Mesenchymal stem cell (in vitro differentiated cells and primary cell): Measurements from ENCODE around the gene RPL37.

Experiments used
- DNase-seq: peaks from one replicate; pipeline ENCODE4 v3.0.0-alpha.2; 2013
- H2AFZ ChIP-seq: one replicate; pipeline ENCODE4 v1.6.1; 2013; ENCODE audit warnings: low read depth, mild to moderate bottlenecking, control low read depth, inconsistent platforms, low read length, moderate library complexity
- H2AK5ac ChIP-seq: 2 replicates; pipeline ENCODE4 v1.6.1; 2013; ENCODE audit warnings: low read length, moderate library complexity, mild to moderate bottlenecking, inconsistent platforms; ENCODE audit not compliant: severe bottlenecking
- H2BK120ac ChIP-seq: one replicate; pipeline ENCODE4 v1.6.1; 2013; ENCODE audit warnings: low read depth, mild to moderate bottlenecking, inconsistent platforms, low read length, moderate library complexity
- H2BK12ac ChIP-seq, 2 experiments: one replicate each; pipeline ENCODE4 v1.6.1; 2013; ENCODE audit warnings: inconsistent platforms in 2 of 2, low read length in 2 of 2, mild to moderate bottlenecking in 2 of 2, moderate library complexity in 2 of 2, control low read depth in 1 of 2
- H2BK15ac ChIP-seq: one replicate; pipeline ENCODE4 v1.6.1; 2013; ENCODE audit warnings: mild to moderate bottlenecking, low read depth, inconsistent platforms; ENCODE audit not compliant: poor library complexity, severe bottlenecking
- H2BK5ac ChIP-seq: 2 replicates; pipeline ENCODE4 v1.6.1; 2013; ENCODE audit warnings: low read depth, mild to moderate bottlenecking, low read length, control low read depth, inconsistent platforms; ENCODE audit not compliant: poor library complexity, severe bottlenecking
- H3K14ac ChIP-seq, 2 experiments: one replicate each; pipeline ENCODE4 v1.6.1; 2013; ENCODE audit warnings: inconsistent platforms in 2 of 2, low read length in 2 of 2, control low read depth in 1 of 2, mild to moderate bottlenecking in 1 of 2, moderate library complexity in 1 of 2
- H3K18ac ChIP-seq, 2 experiments: one replicate each; pipeline ENCODE4 v1.6.1; 2013; ENCODE audit warnings: inconsistent platforms in 2 of 2, low read length in 2 of 2, control low read depth in 1 of 2, low read depth in 1 of 2, mild to moderate bottlenecking in 1 of 2
- H3K23ac ChIP-seq, 2 experiments: one replicate each; pipeline ENCODE4 v1.6.1; 2013; ENCODE audit warnings: inconsistent platforms in 2 of 2, low read length in 2 of 2, mild to moderate bottlenecking in 2 of 2, moderate library complexity in 2 of 2, control low read depth in 1 of 2
- H3K27ac ChIP-seq: 2 replicates; pipeline ENCODE4 v1.5.1; 2013; ENCODE audit warnings: mild to moderate bottlenecking, moderate library complexity, low read length, control low read depth, inconsistent platforms; ENCODE audit not compliant: poor library complexity, severe bottlenecking
- H3K27me3 ChIP-seq, 2 experiments: 2 replicates each; pipeline versions ENCODE4 v1.6.1 to v1.7.0; 2013; ENCODE audit warnings: low read length in 2 of 2, mild to moderate bottlenecking in 2 of 2, moderate library complexity in 2 of 2, control low read depth in 1 of 2, inconsistent platforms in 1 of 2; ENCODE audit not compliant: control insufficient read depth in 1 of 2, insufficient read depth in 1 of 2
- H3K36me3 ChIP-seq, 2 experiments: 2 replicates each; pipeline versions ENCODE4 v1.6.1 to v1.7.0; 2013; ENCODE audit warnings: low read length in 2 of 2, control low read depth in 1 of 2, inconsistent platforms in 1 of 2, low read depth in 1 of 2, mild to moderate bottlenecking in 1 of 2; ENCODE audit not compliant: insufficient read depth in 2 of 2, control insufficient read depth in 1 of 2
- H3K4ac ChIP-seq, 2 experiments: one replicate each; pipeline ENCODE4 v1.6.1; 2013; ENCODE audit warnings: inconsistent platforms in 2 of 2, low read length in 2 of 2, mild to moderate bottlenecking in 2 of 2, moderate library complexity in 2 of 2, control low read depth in 1 of 2, low read depth in 1 of 2
- H3K4me1 ChIP-seq: 2 replicates; pipeline ENCODE4 v1.6.1; 2013; ENCODE audit warnings: low read depth, low read length, control low read depth; ENCODE audit not compliant: control insufficient read depth, insufficient read depth
- H3K4me2 ChIP-seq: 2 replicates; pipeline ENCODE4 v1.6.1; 2013; ENCODE audit warnings: low read length, mild to moderate bottlenecking, inconsistent platforms; ENCODE audit not compliant: poor library complexity, severe bottlenecking
- H3K4me3 ChIP-seq, 2 experiments: 2 replicates each; pipeline versions ENCODE4 v1.5.1 to v1.7.0; 2013; ENCODE audit warnings: low read length in 2 of 2, mild to moderate bottlenecking in 2 of 2, control low read depth in 1 of 2, low read depth in 1 of 2; ENCODE audit not compliant: insufficient read depth in 1 of 2
- H3K79me1 ChIP-seq: replicated peaks from 2 replicates; pipeline ENCODE4 v1.6.1; 2013; ENCODE audit warnings: mild to moderate bottlenecking, control low read depth, low read length, inconsistent platforms; ENCODE audit not compliant: poor library complexity, severe bottlenecking
- H3K9ac ChIP-seq: 2 replicates; pipeline ENCODE4 v1.7.0; 2013; ENCODE audit warnings: mild to moderate bottlenecking, low read length, moderate library complexity
- H3K9me3 ChIP-seq: 2 replicates; pipeline ENCODE4 v1.7.0; 2013; ENCODE audit warnings: mild to moderate bottlenecking, low read length; ENCODE audit not compliant: control insufficient read depth
- H4K8ac ChIP-seq: one replicate; pipeline ENCODE4 v1.6.1; 2013; ENCODE audit warnings: inconsistent platforms, mild to moderate bottlenecking, low read length, moderate library complexity
- H4K91ac ChIP-seq: one replicate; pipeline ENCODE4 v1.6.1; 2013; ENCODE audit warnings: mild to moderate bottlenecking, low read length, inconsistent platforms
- WGBS: methylation state at CpG from one replicate; pipeline ENCODE4 v1.1.7; 2013; ENCODE audit warnings: mixed read lengths; 5-methylcytosine and 5-hydroxymethylcytosine counted together

The RPL37 gene

GRCh38 chr5:40860711-40861110, 25.7 kb upstream of the RPL37 start:
- Histone ChIP-seq H2AFZ (no peak overlapping the region), H3K9ac (no peak overlapping the region), H3K9me3 (no peaks in the 10 kb centered on the region), H3K27ac (no peak overlapping the region), H2AK5ac (no peak overlapping the region), H3K4me2 (no peak overlapping the region), H4K91ac (no peak overlapping the region), H2BK120ac (no peak overlapping the region), H3K79me1 (no peaks in the 10 kb centered on the region), H3K14ac (no peak overlapping the region), H3K4me3 (no peak overlapping the region), H3K4ac (no peak overlapping the region), H2BK12ac (no peak overlapping the region), H3K4me1 (no peaks in the 10 kb centered on the region), H3K27me3 (no peaks in the 10 kb centered on the region), H2BK15ac (no peak overlapping the region), H2BK5ac (no peak overlapping the region), H3K23ac (no peak overlapping the region), H3K36me3 (peaks cover 0 to 2% of the 10 kb centered on the region in 2 experiments), H4K8ac (no peak overlapping the region), H3K18ac (no peak overlapping the region)
- no peak for DNase-seq

GRCh38 chr5:40853632-40854192, 18.7 kb upstream of the RPL37 start:
- 84% methylated on average over 4 of the region's 4 CpGs for WGBS
- Histone ChIP-seq H4K8ac (no peak overlapping the region), H3K18ac (no peak overlapping the region), H3K9me3 (no peaks in the 10 kb centered on the region), H3K79me1 (no peaks in the 10 kb centered on the region), H3K36me3 (peaks cover 0 to 65% of the 10 kb centered on the region in 2 experiments), H2AFZ (no peak overlapping the region), H3K4ac (no peak overlapping the region), H3K9ac (no peak overlapping the region), H2BK5ac (no peak overlapping the region), H2BK15ac (no peak overlapping the region), H3K4me3 (no peak overlapping the region), H3K27ac (no peak overlapping the region), H2AK5ac (no peak overlapping the region), H4K91ac (no peak overlapping the region), H3K4me1 (no peaks in the 10 kb centered on the region), H3K27me3 (no peaks in the 10 kb centered on the region), H2BK120ac (no peak overlapping the region), H3K14ac (no peak overlapping the region), H2BK12ac (no peak overlapping the region), H3K23ac (no peak overlapping the region), H3K4me2 (no peak overlapping the region)
- no peak for DNase-seq

- Histone ChIP-seq H3K79me1 (no peaks in the 10 kb centered on the region), H3K14ac (no peak overlapping the region), H3K4me3 (no peak overlapping the region), H3K4me1 (no peaks in the 10 kb centered on the region), H2BK5ac (no peak overlapping the region), H3K4me2 (no peak overlapping the region), H3K4ac (no peak overlapping the region), H2AFZ (no peak overlapping the region), H2BK12ac (no peak overlapping the region), H2AK5ac (no peak overlapping the region), H3K27me3 (no peaks in the 10 kb centered on the region), H4K91ac (no peak overlapping the region), H2BK120ac (no peak overlapping the region), H3K27ac (no peak overlapping the region), H2BK15ac (no peak overlapping the region), H3K36me3 (peaks cover 0 to 79% of the 10 kb centered on the region in 2 experiments), H3K9me3 (no peaks in the 10 kb centered on the region), H4K8ac (no peak overlapping the region), H3K18ac (no peak overlapping the region), H3K9ac (no peak overlapping the region), H3K23ac (no peak overlapping the region)
- no peak for DNase-seq
- WGBS, result no CpG with 5 or more reads among the region's 1 CpG
Observed at GRCh38 chr5:40847525-40847924, 12.5 kb upstream of the RPL37 start.

- 88% methylated on average over 1 of the region's 2 CpGs for WGBS
- H3K79me1 ChIP-seq, result no peaks in the 10 kb centered on the region
Observed at GRCh38 chr5:40846371-40846770, 11.3 kb upstream of the RPL37 start.

More at GRCh38 chr5:40846371-40846770, 11.3 kb upstream of the RPL37 start:
- Histone ChIP-seq H3K4me1 (no peaks in the 10 kb centered on the region), H2BK15ac (no peak overlapping the region), H3K18ac (no peak overlapping the region), H3K4me2 (no peak overlapping the region), H4K91ac (no peak overlapping the region), H3K9me3 (no peaks in the 10 kb centered on the region), H3K27me3 (no peaks in the 10 kb centered on the region), H3K4me3 (no peak overlapping the region), H3K14ac (no peak overlapping the region), H2BK12ac (no peak overlapping the region), H2BK5ac (no peak overlapping the region), H3K27ac (no peak overlapping the region), H3K9ac (no peak overlapping the region), H2AK5ac (no peak overlapping the region), H3K23ac (no peak overlapping the region), H3K4ac (no peak overlapping the region), H2BK120ac (no peak overlapping the region), H3K36me3 (peaks cover 0 to 68% of the 10 kb centered on the region in 2 experiments), H2AFZ (no peak overlapping the region), H4K8ac (no peak overlapping the region)
- no peak for DNase-seq
